ENCODE data around the gene GPR143.

GPR143 gene

DNA sequence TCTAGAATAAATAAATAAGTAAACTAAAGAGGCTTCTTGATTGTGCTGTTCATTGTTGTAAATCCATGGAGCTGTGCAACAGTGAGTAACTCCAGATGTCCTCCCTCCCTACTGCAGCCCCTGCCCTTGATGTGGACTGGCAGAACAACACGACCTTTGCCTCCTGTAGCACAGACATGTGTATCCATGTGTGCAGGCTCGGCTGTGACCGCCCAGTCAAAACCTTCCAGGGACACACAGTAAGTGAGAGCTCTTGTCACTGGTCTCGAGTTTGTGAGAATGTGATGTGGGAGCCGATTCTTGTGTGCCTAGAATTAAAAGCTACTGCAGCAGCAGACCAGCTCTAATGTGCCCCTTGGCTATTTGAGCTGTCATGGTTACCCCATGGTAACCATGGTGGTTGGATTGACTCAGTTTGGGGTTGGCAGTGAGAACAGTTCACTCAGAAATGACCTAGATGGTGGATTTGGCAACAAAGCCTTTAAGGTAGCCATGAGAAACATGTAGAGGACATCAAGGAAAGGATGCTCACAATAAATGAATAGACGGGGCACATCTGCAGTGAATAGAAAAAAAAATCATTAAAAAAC is 60.7 kb downstream of the GPR143 start:
- TF ChIP-seq, protein P1, sequence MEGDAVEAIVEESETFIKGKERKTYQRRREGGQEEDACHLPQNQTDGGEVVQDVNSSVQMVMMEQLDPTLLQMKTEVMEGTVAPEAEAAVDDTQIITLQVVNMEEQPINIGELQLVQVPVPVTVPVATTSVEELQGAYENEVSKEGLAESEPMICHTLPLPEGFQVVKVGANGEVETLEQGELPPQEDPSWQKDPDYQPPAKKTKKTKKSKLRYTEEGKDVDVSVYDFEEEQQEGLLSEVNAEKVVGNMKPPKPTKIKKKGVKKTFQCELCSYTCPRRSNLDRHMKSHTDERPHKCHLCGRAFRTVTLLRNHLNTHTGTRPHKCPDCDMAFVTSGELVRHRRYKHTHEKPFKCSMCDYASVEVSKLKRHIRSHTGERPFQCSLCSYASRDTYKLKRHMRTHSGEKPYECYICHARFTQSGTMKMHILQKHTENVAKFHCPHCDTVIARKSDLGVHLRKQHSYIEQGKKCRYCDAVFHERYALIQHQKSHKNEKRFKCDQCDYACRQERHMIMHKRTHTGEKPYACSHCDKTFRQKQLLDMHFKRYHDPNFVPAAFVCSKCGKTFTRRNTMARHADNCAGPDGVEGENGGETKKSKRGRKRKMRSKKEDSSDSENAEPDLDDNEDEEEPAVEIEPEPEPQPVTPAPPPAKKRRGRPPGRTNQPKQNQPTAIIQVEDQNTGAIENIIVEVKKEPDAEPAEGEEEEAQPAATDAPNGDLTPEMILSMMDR (conservative IDR thresholded peaks at IDR 0.05; ENCODE audit: low read depth), result no peak
- H3K27ac ChIP-seq, result no peak overlapping the region
- no peak for DNase-seq (ENCODE audit: low spot score)
- ChIA-PET CTCF (no interaction called here), POLR2A (ENCODE audit: low non-redundant PET) (no interaction called here)

DNA sequence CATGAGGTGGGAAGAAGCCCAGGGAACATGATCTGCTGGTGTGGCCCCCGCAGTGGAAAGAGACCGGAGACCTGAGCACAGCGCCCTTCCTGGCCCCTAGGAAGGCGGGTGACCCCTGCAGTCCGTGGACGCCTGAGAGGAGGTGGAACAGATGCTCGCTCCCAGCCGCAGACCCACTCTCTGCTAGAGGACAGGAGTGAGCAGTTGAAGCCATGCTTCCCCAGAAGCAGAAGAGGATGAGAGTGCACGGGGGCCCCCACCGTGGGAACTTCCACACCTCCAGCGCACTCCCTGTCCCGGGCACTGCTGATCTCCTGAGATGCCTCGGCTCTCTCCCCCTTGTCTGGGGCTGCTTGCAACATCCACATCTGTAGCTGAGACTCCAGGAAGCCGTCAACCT is 62.2 kb downstream of the GPR143 start:
- POLR2A ChIA-PET (ENCODE audit: low non-redundant PET), result no interaction called here
- CTCF ChIA-PET, result no interaction called here
- no peak for DNase-seq (ENCODE audit: low spot score)
- H3K27ac ChIP-seq, result no peak overlapping the region
- TF ChIP-seq, protein P1 (conservative IDR thresholded peaks at IDR 0.05; ENCODE audit: low read depth), result no peak

- CTCF ChIA-PET, result no interaction called here
- no peak for DNase-seq (ENCODE audit: low spot score)
- POLR2A ChIA-PET (ENCODE audit: low non-redundant PET), result no interaction called here
Measured at GRCh38 chrX:9701790-9702189, 63.9 kb downstream of the GPR143 start.

GRCh38 chrX:9700555-9700954 is 65.1 kb downstream of the GPR143 start:
- CTCF ChIA-PET, result no interaction called here

More at GRCh38 chrX:9701790-9702189, 63.9 kb downstream of the GPR143 start:
- H3K27ac ChIP-seq, result no peak overlapping the region
- TF ChIP-seq, protein P1 (conservative IDR thresholded peaks at IDR 0.05; ENCODE audit: low read depth), result no peak

GRCh38 chrX:9698576-9698975 is 67.1 kb downstream of the GPR143 start:
- POLR2A ChIA-PET (ENCODE audit: low non-redundant PET), result no interaction called here
- H3K27ac ChIP-seq, result no peak overlapping the region
- TF ChIP-seq, protein P1 (conservative IDR thresholded peaks at IDR 0.05; ENCODE audit: low read depth), result no peak
- CTCF ChIA-PET, result no interaction called here
- no peak for DNase-seq (ENCODE audit: low spot score)

More at GRCh38 chrX:9700555-9700954, 65.1 kb downstream of the GPR143 start:
- no peak for DNase-seq (ENCODE audit: low spot score)
- no peak overlapping the region for H3K27ac ChIP-seq
- TF ChIP-seq, protein P1 (conservative IDR thresholded peaks at IDR 0.05; ENCODE audit: low read depth), result no peak
- POLR2A ChIA-PET (ENCODE audit: low non-redundant PET), result no interaction called here

- H3K27ac ChIP-seq, result no peak overlapping the region
- ChIA-PET POLR2A (ENCODE audit: low non-redundant PET) (no interaction called here), CTCF (no interaction called here)
- no peak for DNase-seq (ENCODE audit: low spot score)
- TF ChIP-seq, protein P1 (conservative IDR thresholded peaks at IDR 0.05; ENCODE audit: low read depth), result no peak
Measured at GRCh38 chrX:9693307-9694001, 72.2 kb downstream of the GPR143 start.
